Activated B cell treated with CpG ODN at 0.5 μM for 24 hours (primary cell): Measurements from ENCODE around the gene ZNF841. TPM values are rescaled to one million over a fixed set of nuclear protein-coding genes. Genes with fewer than 3 reads are reported as not detected.

Source experiments
- ATAC-seq: fragments of 200-7000 bp; cut with Tn5 transposase; one replicate; pipeline ENCODE4 v1.10.0; 2021; ENCODE audit warnings: low read depth, mild to moderate bottlenecking, moderate library complexity
- CTCF ChIA-PET: fragments of 350-600 bp; sonication (Branson Sonifier 250); formaldehyde crosslinking; loops from one replicate; lab custom pipeline; 2021; ENCODE audit warnings: antibody characterized with exemption; lab: Charles Lee
- POLR2A ChIA-PET: fragments of 350-600 bp; sonication (Branson Sonifier 250); formaldehyde crosslinking; loops from one replicate; lab custom pipeline; 2021; ENCODE audit warnings: antibody characterized with exemption; lab: Charles Lee
- DNase-seq: peaks from one replicate; pipeline ENCODE4 v3.0.0; 2022
- H3K27ac Mint-ChIP-seq: one replicate; pipeline ENCODE4 v1.8.0; 2020; ENCODE audit warnings: mixed read lengths
- H3K27me3 Mint-ChIP-seq: one replicate; pipeline ENCODE4 v1.8.0; 2021; ENCODE audit warnings: mixed read lengths
- H3K36me3 Mint-ChIP-seq: one replicate; pipeline ENCODE4 v1.8.0; 2021; ENCODE audit warnings: low read depth, mixed read lengths
- H3K4me1 Mint-ChIP-seq: one replicate; pipeline ENCODE4 v1.8.0; 2021; ENCODE audit warnings: mixed read lengths
- H3K4me3 Mint-ChIP-seq: one replicate; pipeline ENCODE4 v1.8.0; 2020; ENCODE audit warnings: mild to moderate bottlenecking, mixed read lengths
- H3K9me3 Mint-ChIP-seq: one replicate; pipeline ENCODE4 v1.8.0; 2020; ENCODE audit warnings: mixed read lengths
- intact Hi-C: fragments of 100-400 bp; cut with micrococcal nuclease; formaldehyde crosslinking; loops from one replicate; pipeline ENCODE4 v1.15.1; 2024
- total RNA-seq: library from RNA; stranded (reverse); gene quantifications from 2 replicates; pipeline ENCODE4 v1.2.3, GENCODE V29; 2022
- TF ChIP-seq, protein P1 (sequence below): fragments of 200-600 bp; IDR thresholded peaks from one replicate; pipeline ENCODE4 v1.8.0; 2022; ENCODE audit warnings: antibody characterized with exemption, mild to moderate bottlenecking

The ZNF841 gene
- total RNA-seq, 1 donor from 2014 or later: 42.7 TPM

DNA sequence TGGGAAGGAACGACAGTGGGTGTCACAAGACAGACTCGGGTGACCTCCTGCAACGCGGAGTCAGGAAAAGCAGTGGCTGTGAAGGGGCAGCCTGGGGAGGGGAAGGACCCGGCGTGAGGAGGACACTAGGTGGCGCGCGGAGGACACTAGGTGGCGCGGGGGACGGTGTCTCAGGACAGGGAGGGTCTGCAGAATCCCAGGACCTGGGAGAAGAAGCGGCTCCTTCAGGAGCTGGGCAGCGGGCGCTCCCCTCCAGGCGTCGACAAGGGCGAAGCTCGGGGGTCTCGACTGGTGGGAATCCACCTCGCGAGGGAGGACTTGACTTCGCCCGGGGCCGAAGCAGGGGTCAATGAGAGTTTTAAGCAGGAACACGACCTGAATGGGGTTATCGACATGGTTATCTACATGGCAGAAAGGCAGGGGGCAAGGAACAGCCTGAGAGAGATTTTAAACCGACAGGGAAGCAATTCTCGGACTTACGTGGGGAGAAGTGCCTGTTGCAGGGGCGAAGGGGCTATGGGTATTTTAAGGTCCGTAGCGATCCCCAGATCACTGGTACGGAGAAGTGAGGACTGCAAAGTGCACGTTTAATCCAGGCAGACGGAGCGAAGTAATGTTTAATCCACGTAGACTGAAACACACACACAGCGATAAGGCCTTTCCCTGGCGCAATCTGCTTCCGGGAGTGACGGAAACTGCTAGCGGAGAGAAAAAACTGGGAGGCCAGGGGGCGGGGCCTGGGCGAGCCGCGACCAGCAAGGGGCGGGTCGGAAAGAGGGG lies 43.9 kb upstream of the ZNF841 start, which contains the start of gene ZNF616:
Gene ZNF616, minus strand, starts transcription at position 687 of the 780 bp plus-strand sequence. CDS start 9,426 bp downstream, outside the sequence.
- H3K36me3 Mint-ChIP-seq: peaks cover 19% of the 10 kb centered on the region
- peaks cover 25% of the 10 kb centered on the region for H3K4me1 Mint-ChIP-seq
- POLR2A ChIA-PET: interaction anchor here (0.7 to 2.1 kb wide), 3 partner anchors 32 to 96 kb away, joined by 3 to 30 read pairs (median 5); partner anchors contain the start of genes PPP2R1A and ZNF836

DNA sequence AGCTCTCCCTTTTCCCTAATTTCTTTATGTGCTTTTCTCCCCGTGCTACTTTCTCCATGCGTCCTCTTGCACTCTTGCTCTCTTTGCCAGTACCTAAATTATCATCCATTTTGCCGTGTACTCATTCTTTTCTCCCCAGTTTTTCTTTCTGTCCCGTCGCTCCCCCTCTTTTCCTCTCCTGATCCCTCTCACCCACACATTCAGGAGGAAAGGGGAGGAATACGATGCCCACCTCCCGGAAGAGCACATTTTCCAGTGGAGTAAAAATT lies 43.4 kb upstream of the ZNF841 start:
- peaks cover 22% of the 10 kb centered on the region for H3K4me1 Mint-ChIP-seq
- no peaks in the 10 kb centered on the region for H3K27me3 Mint-ChIP-seq
- peak overlapping the region; percentile 93 for H3K27ac Mint-ChIP-seq
- CTCF ChIA-PET: interaction anchor here (1.0 to 5.7 kb wide), 3 partner anchors 50 to 610 kb away, joined by 3 to 55 read pairs (median 5); no protein-coding TSS in a partner anchor
- H3K36me3 Mint-ChIP-seq: peaks cover 23% of the 10 kb centered on the region
- H3K4me3 Mint-ChIP-seq: peak overlapping the region; percentile 97
- TF ChIP-seq, protein P1, sequence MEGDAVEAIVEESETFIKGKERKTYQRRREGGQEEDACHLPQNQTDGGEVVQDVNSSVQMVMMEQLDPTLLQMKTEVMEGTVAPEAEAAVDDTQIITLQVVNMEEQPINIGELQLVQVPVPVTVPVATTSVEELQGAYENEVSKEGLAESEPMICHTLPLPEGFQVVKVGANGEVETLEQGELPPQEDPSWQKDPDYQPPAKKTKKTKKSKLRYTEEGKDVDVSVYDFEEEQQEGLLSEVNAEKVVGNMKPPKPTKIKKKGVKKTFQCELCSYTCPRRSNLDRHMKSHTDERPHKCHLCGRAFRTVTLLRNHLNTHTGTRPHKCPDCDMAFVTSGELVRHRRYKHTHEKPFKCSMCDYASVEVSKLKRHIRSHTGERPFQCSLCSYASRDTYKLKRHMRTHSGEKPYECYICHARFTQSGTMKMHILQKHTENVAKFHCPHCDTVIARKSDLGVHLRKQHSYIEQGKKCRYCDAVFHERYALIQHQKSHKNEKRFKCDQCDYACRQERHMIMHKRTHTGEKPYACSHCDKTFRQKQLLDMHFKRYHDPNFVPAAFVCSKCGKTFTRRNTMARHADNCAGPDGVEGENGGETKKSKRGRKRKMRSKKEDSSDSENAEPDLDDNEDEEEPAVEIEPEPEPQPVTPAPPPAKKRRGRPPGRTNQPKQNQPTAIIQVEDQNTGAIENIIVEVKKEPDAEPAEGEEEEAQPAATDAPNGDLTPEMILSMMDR: no peak
- H3K9me3 Mint-ChIP-seq: peaks cover 2% of the 10 kb centered on the region
- POLR2A ChIA-PET: interaction anchor here (0.6 to 0.9 kb wide), 2 partner anchors 50 to 1041 kb away, joined by 3 to 7 read pairs; no protein-coding TSS in a partner anchor
- DNase-seq (no peak), ATAC-seq (no peak)
- intact Hi-C loops: loop anchor here (1.0 to 5.0 kb wide), 8 partner anchors 44 to 608 kb away; partner anchors contain the start of genes ZNF432, ZNF766, ZNF808 and ZNF841

More for the DNA sequence above, 43.9 kb upstream of the ZNF841 start, which contains the start of gene ZNF616:
- Mint-ChIP-seq H3K27ac (peak within 1 kb of the TSS; percentile 93), H3K27me3 (no peaks in the 10 kb centered on the region), H3K4me3 (peak within 1 kb of the TSS; percentile 97), H3K9me3 (peaks cover 2% of the 10 kb centered on the region)
- CTCF ChIA-PET: interaction anchor here (0.7 to 5.7 kb wide), 4 partner anchors 50 to 610 kb away, joined by 3 to 55 read pairs (median 4); partner anchors contain the start of gene PPP2R1A
- DNase-seq (peak; percentile 74), ATAC-seq (peak; percentile 59)
- TF ChIP-seq, protein P1: no peak
- intact Hi-C loops: loop anchor here (1.0 to 5.0 kb wide), 9 partner anchors 32 to 608 kb away; partner anchors contain the start of genes ZNF432, ZNF766, ZNF808 and ZNF836

DNA sequence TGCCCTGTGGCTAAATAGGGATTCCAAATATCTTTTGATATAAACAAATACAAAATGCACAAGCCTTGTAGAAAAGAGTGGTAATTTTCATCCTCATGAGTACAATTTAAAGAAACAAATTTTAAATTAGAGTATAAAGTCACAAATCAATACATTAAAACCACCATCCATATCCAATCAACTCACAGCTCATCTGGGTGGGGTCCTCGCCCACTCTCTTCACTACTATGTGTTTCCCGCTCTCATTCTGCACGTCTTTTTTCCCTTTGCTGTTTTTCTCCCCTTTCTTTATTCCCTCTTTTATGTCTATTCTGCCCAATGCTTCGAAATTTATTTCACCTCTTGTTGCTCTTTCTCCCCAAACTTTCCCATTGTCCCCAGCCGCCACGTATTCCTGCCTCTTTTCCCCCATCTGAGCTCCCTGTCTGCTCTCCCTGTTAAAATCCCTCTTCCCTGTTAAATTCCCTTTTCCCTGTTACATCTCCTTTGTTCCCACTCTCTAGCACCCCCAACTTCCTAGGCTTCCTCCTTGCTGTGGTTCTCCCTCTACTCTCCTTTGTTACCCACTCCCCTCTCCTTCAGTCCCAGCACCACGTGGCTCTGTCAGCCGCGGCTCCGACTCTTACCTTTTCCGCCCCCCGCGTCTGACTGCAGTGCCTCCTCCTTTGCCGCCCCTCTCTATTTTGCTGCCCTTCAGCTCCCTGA lies 42.9 kb upstream of the ZNF841 start:
- H3K9me3 Mint-ChIP-seq: peaks cover 2% of the 10 kb centered on the region
- DNase-seq (no peak), ATAC-seq (no peak)
- TF ChIP-seq, protein P1: no peak
- no peaks in the 10 kb centered on the region for H3K27me3 Mint-ChIP-seq
- peaks cover 22% of the 10 kb centered on the region for H3K4me1 Mint-ChIP-seq
- peaks cover 25% of the 10 kb centered on the region for H3K36me3 Mint-ChIP-seq
- peak overlapping the region; percentile 93 for H3K27ac Mint-ChIP-seq
- ChIA-PET CTCF (interaction anchor here (1.0 to 5.7 kb wide), 3 partner anchors 51 to 611 kb away, joined by 3 to 55 read pairs (median 5); no protein-coding TSS in a partner anchor), POLR2A (interaction anchor here (0.5 to 0.9 kb wide), 3 partner anchors 51 to 1041 kb away, joined by 3 to 7 read pairs (median 4); no protein-coding TSS in a partner anchor)
- intact Hi-C loops: loop anchor here (2.0 to 5.0 kb wide), 4 partner anchors 44 to 609 kb away; partner anchors contain the start of genes ZNF432, ZNF808 and ZNF841
- peak overlapping the region; percentile 97 for H3K4me3 Mint-ChIP-seq

DNA sequence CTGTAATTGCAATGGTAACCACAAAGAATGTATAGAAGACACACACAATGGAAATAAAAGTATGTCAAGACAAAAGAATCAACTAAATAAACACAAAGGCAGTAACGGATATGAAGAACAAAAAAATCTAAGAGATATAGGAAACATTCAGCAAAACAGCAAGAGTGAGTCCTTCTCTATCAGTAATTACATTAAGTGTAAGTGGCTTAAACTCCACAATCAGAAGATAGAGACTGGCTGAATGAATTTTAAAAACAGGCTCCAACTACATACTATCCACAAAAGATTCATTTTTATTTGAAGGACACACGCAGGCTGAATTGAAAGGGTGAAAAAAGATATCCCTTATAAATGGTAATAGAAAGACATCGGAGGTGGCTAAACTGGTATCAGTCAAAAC lies 24.7 kb upstream of the ZNF841 start:
- peaks cover 61% of the 10 kb centered on the region for H3K9me3 Mint-ChIP-seq
- intact Hi-C loops: no loop called here

More for the DNA sequence above, 24.7 kb upstream of the ZNF841 start:
- no peak overlapping the region for H3K27ac Mint-ChIP-seq
- no peaks in the 10 kb centered on the region for H3K27me3 Mint-ChIP-seq
- H3K4me3 Mint-ChIP-seq: no peak overlapping the region
- no peaks in the 10 kb centered on the region for H3K4me1 Mint-ChIP-seq
- TF ChIP-seq, protein P1: no peak
- ChIA-PET CTCF (no interaction called here), POLR2A (no interaction called here)
- peaks cover 94% of the 10 kb centered on the region for H3K36me3 Mint-ChIP-seq
- no peak for ATAC-seq
- no peak for DNase-seq
